Stomach (tissue), 9 donors: ENCODE data around the gene SCN8A. TPM values are rescaled to one million over a fixed set of nuclear protein-coding genes. Genes with fewer than 3 reads are reported as not detected.

Source experiments
- DNase-seq, 2 donors: peaks; one replicate each; pipeline versions ENCODE4 v3.0.0 to v3.0.0-alpha.2; 2013 to 2019
- H3K27ac ChIP-seq, 5 donors: fragments of 200-600 bp in 4 of 5; sonication (generic) in 4 of 5; one replicate each; pipeline ENCODE4 v1.5.1; 2013 to 2019; ENCODE audit warnings: mild to moderate bottlenecking in 1 of 5, moderate library complexity in 1 of 5
- H3K27me3 ChIP-seq, 3 donors: fragments of 200-600 bp; sonication (generic); one replicate each; pipeline ENCODE4 v1.5.1; 2017 to 2019; ENCODE audit warnings: mixed run types in 1 of 3
- H3K36me3 ChIP-seq, 4 donors: fragments of 200-600 bp; sonication (generic); 1 replicate in 3 of 4; 2 replicates in 1 of 4; pipeline ENCODE4 v1.5.1; 2016 to 2019
- H3K4me1 ChIP-seq, 4 donors: fragments of 200-600 bp; sonication (generic); one replicate each; pipeline ENCODE4 v1.5.1; 2016 to 2019
- H3K4me3 ChIP-seq, 4 donors: fragments of 200-600 bp; sonication (generic) in 3 of 4; one replicate each; pipeline ENCODE4 v1.5.1; 2016 to 2019; ENCODE audit warnings: mild to moderate bottlenecking in 1 of 4
- H3K9me3 ChIP-seq, 4 donors: fragments of 200-600 bp; sonication (generic); one replicate each; pipeline ENCODE4 v1.5.1; 2016 to 2019
- CTCF ChIP-seq, 7 experiments: fragments of 450-650 bp in 4 of 7; fragments of 200-600 bp in 3 of 7; sonication (generic) in 3 of 7; IDR thresholded peaks; one replicate each; pipeline ENCODE4 v1.5.1; 2016 to 2019; ENCODE audit warnings: antibody characterized with exemption in 7 of 7, control low read depth in 2 of 7, mild to moderate bottlenecking in 1 of 7
- EP300 ChIP-seq: sonication (generic); formaldehyde crosslinking; IDR thresholded peaks from one replicate; pipeline ENCODE4 v1.6.1; 2017; ENCODE audit warnings: antibody characterized with exemption
- POLR2A ChIP-seq, 4 donors: fragments of 450-650 bp; IDR thresholded peaks; one replicate each; pipeline ENCODE4 v1.6.1; 2016; ENCODE audit warnings: antibody characterized with exemption in 4 of 4, control low read depth in 2 of 4, mild to moderate bottlenecking in 1 of 4, moderate library complexity in 1 of 4
- POLR2AphosphoS5 ChIP-seq, 3 donors: sonication (generic); formaldehyde crosslinking; IDR thresholded peaks; one replicate each; pipeline ENCODE4 v1.6.1; 2016; ENCODE audit warnings: antibody characterized with exemption in 3 of 3
- WGBS, 5 donors: extraction: QIAGEN DNeasy Blood & Tissue Kit in 3 of 5; methylation state at CpG; one replicate each; pipeline versions ENCODE4 v1.1.5 to v1.1.7; 2013 to 2018; 5-methylcytosine and 5-hydroxymethylcytosine counted together
- intact Hi-C: fragments of 100-400 bp; cut with DNase I; formaldehyde crosslinking; loops from one replicate; pipeline ENCODE4 v1.15.1; 2023; ENCODE audit warnings: low total_unique reads
- polyA plus RNA-seq, 3 donors: library from polyadenylated mRNA; stranded (reverse); fragments of 200-250 nt; gene quantifications; one replicate each; pipeline ENCODE4 v1.2.3, GENCODE V29; 2013
- total RNA-seq, 5 donors: library from RNA; depleted of rRNA; stranded (reverse); fragments of >200 nt; gene quantifications; one replicate each; pipeline versions ENCODE4 v1.1.0 to v1.2.3, GENCODE V29; 2014 to 2016
- donor health status: healthy with polysubstance abuse.
- donor health status: Bipolar disorder and iron deficiency.
- donor health status: healthy.

The SCN8A gene
- total and polyA plus RNA-seq, 8 donors = 0.08 to 19.6 (median 1.2) TPM

GRCh38 chr12:51635346-51635745 is 44.3 kb downstream of the SCN8A start:
- 87 to 93% (median 93%) methylated on average over 1 of the region's 1 CpG for WGBS, 5 donors
- intact Hi-C loops = no loop called here
- DNase-seq = no peak

DNA sequence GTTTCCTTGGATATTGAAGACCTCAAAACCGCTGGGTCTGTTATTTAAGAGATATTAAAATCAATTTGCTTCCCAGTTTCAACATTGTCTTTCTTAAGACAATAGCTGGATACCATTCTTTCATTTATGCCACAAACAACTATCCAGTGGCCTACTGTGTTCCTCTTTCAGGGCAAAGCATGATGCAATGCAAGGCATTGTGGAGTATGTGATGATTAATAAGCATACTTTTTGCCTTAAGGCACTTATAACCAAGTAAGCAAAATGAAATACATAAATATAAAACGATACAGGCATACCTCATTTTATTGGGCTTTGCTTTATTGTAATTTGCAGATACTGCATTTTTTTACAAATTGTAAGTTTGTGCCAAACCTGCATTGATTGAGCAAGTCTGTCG is 45.5 kb downstream of the SCN8A start:
- peaks cover 0 to 17% (median 13%) of the 10 kb centered on the region in 4 donors for H3K9me3 ChIP-seq
- H3K27me3 ChIP-seq = no peaks in the 10 kb centered on the region
- H3K4me3 ChIP-seq = no peak overlapping the region
- no peaks in the 10 kb centered on the region for H3K36me3 ChIP-seq
- no peak for DNase-seq
- WGBS, 5 donors = 89 to 94% (median 90%) methylated on average over 3 of the region's 3 CpGs
- intact Hi-C loops = no loop called here
- no peak overlapping the region for H3K27ac ChIP-seq
- H3K4me1 ChIP-seq = no peaks in the 10 kb centered on the region
- no peak for TF ChIP-seq POLR2AphosphoS5 (IDR thresholded peaks at IDR 0.05)
- TF ChIP-seq EP300 = no peak
- no peak for TF ChIP-seq POLR2A (IDR thresholded peaks at IDR 0.05)
- TF ChIP-seq CTCF (IDR thresholded peaks at IDR 0.05) = no peak

More at GRCh38 chr12:51635346-51635745, 44.3 kb downstream of the SCN8A start:
- no peaks in the 10 kb centered on the region for H3K36me3 ChIP-seq
- H3K27ac ChIP-seq = no peak overlapping the region
- no peak for TF ChIP-seq EP300
- TF ChIP-seq POLR2AphosphoS5 (IDR thresholded peaks at IDR 0.05) = no peak
- no peak for TF ChIP-seq CTCF (IDR thresholded peaks at IDR 0.05)
- no peak for TF ChIP-seq POLR2A (IDR thresholded peaks at IDR 0.05)
- no peak overlapping the region for H3K4me3 ChIP-seq
- no peaks in the 10 kb centered on the region for H3K27me3 ChIP-seq
- peaks cover 0 to 17% (median 13%) of the 10 kb centered on the region in 4 donors for H3K9me3 ChIP-seq
- H3K4me1 ChIP-seq = no peaks in the 10 kb centered on the region

GRCh38 chr12:51636986-51637385 is 46.0 kb downstream of the SCN8A start:
- H3K4me1 ChIP-seq = no peaks in the 10 kb centered on the region
- no peaks in the 10 kb centered on the region for H3K36me3 ChIP-seq
- H3K27ac ChIP-seq = no peak overlapping the region
- no peaks in the 10 kb centered on the region for H3K27me3 ChIP-seq
- no peak for DNase-seq
- intact Hi-C loops = no loop called here
- TF ChIP-seq POLR2AphosphoS5 (IDR thresholded peaks at IDR 0.05) (no peak), EP300 (no peak), CTCF (IDR thresholded peaks at IDR 0.05) (no peak)
- H3K4me3 ChIP-seq = no peak overlapping the region
- peaks cover 0 to 17% (median 13%) of the 10 kb centered on the region in 4 donors for H3K9me3 ChIP-seq
- 70 to 88% (median 82%) methylated on average over 1 of the region's 1 CpG for WGBS, 5 donors

GRCh38 chr12:51639361-51639760 is 48.3 kb downstream of the SCN8A start:
- no peak overlapping the region for H3K27ac ChIP-seq
- WGBS, 5 donors = 88 to 96% (median 91%) methylated on average over 5 of the region's 5 CpGs

More at GRCh38 chr12:51639361-51639760, 48.3 kb downstream of the SCN8A start:
- Histone ChIP-seq H3K4me1 (no peaks in the 10 kb centered on the region), H3K4me3 (no peak overlapping the region), H3K36me3 (no peaks in the 10 kb centered on the region), H3K27me3 (no peaks in the 10 kb centered on the region), H3K9me3 (peaks cover 0 to 17% (median 13%) of the 10 kb centered on the region in 4 donors)
- intact Hi-C loops = no loop called here
- no peak for DNase-seq
- TF ChIP-seq POLR2A (IDR thresholded peaks at IDR 0.05) = no peak
- TF ChIP-seq POLR2AphosphoS5 (IDR thresholded peaks at IDR 0.05) = no peak
- no peak for TF ChIP-seq CTCF (IDR thresholded peaks at IDR 0.05)
- TF ChIP-seq EP300 = no peak
